Measurements from ENCODE around the gene UVRAG. TPM values are rescaled to one million over a fixed set of nuclear protein-coding genes. Genes with fewer than 3 reads are reported as not detected.

UVRAG gene
- total RNA-seq, result 24.7 TPM

DNA sequence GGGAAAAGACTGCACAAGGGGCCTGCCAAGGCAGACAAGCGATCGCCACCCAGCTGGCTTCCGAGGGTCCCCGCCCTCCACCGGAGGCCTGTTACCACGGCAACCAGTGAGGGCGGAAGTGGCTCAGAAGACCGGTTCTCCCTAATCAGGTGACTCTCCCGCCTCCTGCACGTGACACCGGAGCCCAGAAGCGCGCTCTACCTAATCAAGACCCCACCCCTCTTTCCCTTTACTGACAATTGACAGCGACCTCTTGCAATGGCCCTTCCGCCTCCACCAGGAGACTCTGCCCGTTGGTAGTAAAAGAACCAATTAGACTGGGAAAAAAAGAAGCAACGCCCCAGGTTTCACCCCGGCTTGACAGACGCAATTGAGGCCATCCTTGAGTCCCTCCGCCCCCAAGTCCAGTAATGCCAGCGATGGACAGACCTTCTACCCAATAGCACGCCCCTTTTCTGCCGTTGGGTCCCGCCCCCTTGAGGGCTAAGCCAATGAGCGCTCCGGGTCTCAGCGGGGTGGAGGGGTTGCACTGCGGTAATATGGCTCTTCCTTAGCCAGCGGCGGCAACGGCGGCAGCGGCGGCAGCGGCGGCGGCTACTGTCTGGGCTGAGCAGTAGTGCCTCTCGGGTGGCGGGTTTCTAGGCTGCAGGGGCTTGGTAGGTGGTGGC, at the start of gene UVRAG:
Gene UVRAG (plus strand): TSS at position 534 of the 668 bp plus-strand sequence. CDS start 198 bp downstream, outside the sequence.
- peak; percentile 100 for DNase-seq

- no peak for DNase-seq
Measured at GRCh38 chr11:75766443-75767227, 48.4 kb upstream of the UVRAG start.

- no peak for DNase-seq
Measured at GRCh38 chr11:75767228-75767572, 47.8 kb upstream of the UVRAG start.

DNA sequence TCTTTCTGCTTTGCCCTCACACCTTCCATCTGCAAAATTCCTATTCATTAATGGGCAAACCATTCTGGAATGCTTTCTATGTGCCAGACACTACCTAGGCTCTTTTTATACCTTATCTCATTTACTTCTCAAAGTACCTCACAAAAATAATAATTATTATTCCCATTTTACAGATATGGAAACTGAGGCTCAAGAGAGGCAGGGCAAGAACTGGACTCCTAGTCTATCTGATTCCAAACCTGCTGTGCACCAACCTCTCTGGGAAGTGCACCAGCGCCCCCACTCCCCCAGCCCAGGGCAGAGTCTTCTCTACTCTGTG, 47.3 kb upstream of the UVRAG start:
- no peak for DNase-seq

- peak; percentile 79 for DNase-seq
Measured at GRCh38 chr11:75768112-75768908, 46.7 kb upstream of the UVRAG start, which contains the start of gene DGAT2. TSS of gene DGAT2 (plus strand) at chr11:75768778. CDS start at chr11:75768992, 214 bp downstream.

DNA sequence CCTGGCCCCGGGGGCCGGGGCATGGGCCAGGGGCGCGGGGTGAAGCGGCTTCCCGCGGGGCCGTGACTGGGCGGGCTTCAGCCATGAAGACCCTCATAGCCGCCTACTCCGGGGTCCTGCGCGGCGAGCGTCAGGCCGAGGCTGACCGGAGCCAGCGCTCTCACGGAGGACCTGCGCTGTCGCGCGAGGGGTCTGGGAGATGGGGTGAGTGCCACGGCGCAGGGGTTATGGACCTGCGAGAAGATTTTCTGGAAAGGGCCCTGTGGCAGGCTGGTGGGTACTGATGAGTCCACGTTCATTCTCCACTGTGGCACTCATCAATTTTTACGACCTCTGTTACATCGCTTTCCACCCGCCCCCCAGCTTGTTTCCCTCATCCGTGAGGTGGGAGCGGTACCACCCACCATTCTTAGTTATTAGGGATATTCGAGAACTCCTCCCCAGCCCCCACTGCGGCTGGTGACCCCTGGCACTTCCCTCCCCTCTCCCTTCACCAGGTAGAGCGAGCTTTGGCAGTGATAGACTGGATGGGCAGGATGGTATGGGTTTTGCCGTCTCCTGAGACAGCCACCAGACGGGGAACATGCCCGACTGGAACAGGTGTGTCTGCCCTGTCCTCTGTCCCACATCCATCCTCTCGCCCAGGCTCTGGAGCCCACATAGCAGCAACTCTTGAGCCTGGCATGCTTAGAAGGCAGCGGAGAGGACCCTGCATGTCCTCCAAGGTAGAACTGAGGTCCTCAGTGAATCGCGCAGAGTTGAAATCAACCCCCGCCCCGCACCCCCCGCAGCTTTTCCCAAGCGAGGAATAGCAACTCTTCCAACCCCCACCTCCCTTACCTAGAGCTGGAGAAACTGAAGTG, 45.9 kb upstream of the UVRAG start:
- DNase-seq, result peak; percentile 12

GRCh38 chr11:75770102-75770501, 44.9 kb upstream of the UVRAG start:
- DNase-seq, result no peak

GRCh38 chr11:75771646-75772410, 43.2 kb upstream of the UVRAG start:
- no peak for DNase-seq

GRCh38 chr11:75773595-75774353, 41.2 kb upstream of the UVRAG start:
- DNase-seq, result no peak

GRCh38 chr11:75775056-75775455, 40.0 kb upstream of the UVRAG start:
- DNase-seq, result no peak

- no peak for DNase-seq
Measured at GRCh38 chr11:75776546-75776945, 38.5 kb upstream of the UVRAG start.

DNA sequence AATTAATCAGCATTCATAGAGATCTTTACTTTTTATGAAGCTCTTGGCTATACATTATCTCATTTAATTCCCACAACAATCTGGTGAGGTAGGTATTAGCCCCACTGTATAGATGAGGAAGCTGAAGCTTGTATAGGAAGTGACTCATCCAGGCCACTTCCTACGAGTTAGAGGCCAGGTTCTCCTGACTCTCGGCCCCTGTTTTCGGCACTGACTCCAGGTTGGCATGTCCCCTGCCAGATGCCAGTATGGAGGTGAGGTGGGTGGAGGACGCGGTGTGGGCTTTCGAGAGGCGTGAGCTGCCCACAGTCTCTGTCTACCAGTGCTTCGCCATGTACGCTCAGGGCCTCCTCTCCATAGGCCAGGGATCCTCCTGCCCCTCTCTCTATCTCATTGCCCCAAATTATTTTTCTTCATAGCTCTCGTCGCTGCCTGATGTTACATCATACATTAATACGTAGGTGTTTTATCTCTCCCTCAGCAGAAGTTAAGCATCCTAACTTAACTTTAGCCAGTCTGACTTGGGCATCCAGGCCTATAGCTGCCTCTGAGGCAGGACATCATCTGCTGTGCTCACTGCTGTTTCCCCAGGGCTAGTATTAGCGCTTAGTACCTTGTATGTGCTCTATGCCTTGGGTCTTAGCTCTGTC, 37.4 kb upstream of the UVRAG start:
- DNase-seq, result no peak

DNA sequence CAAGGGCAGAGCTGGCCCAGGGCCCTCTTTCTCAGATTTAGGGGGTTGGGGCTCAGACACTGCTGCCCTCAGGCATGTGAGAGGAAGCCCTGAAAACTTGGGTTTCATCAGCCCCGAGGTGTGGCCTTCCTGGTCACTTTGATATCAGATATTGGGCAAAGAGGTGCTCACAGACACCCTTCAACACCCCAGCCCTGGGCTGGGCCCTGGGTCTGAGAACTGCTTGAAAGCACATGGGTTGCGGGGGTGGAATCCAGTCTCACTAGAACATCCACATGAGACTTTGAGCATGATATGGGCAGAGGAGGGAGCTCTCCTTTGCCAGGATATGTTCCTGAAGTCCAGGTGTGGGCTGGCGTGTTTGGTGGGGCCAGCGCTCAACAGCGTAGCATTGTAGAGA, 36.0 kb upstream of the UVRAG start:
- DNase-seq, result no peak

DNA sequence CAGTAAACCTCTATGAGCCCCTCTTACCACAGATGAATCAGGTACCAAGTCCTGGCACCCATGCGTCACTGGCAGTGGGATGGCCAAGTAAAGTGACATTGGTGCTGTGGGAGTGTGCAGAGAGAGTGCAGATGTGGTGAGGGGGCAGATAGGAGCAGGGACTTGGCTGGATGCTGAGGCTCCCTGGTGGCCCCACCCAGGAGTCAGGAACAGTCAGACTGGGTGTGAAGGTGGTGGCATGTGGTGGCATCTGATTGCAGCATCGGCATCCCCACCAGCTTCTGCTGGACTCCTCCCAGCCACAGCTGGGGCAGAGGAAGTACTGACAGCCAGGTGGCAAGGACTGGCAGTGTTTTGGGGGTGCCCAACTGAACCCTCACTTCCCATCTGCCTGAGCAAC, 35.0 kb upstream of the UVRAG start:
- no peak for DNase-seq

- DNase-seq, result no peak
Measured at GRCh38 chr11:75780888-75781287, 34.1 kb upstream of the UVRAG start.

DNA sequence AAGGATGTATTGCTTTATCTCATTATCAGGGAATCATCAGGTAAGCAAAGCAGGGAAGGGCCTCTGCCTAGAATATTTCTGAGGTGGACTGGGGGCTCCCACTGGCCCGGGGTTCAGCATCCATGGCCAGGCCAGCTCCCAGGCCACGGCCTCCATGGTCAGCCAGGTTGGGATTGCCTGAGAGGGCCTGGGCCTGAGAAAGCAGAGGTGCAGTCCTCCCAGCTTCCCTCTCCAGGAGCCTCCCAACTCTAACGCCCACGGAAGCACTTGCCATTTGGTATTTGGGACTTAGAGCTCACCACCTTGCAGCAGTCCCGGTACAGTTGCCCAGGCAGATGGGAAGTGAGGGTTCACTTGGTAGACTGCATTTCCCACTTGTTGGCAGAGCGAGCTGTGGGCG, 33.7 kb upstream of the UVRAG start:
- no peak for DNase-seq

- no peak for DNase-seq
Measured at GRCh38 chr11:75781831-75782230, 33.2 kb upstream of the UVRAG start.

GRCh38 chr11:75782540-75783263, 32.3 kb upstream of the UVRAG start:
- DNase-seq, result no peak

GRCh38 chr11:75783416-75784084, 31.5 kb upstream of the UVRAG start:
- no peak for DNase-seq

Measured in tongue (tissue), 2 donors.